GM21390 (cell line): ENCODE data around the gene GRB2.
"Not testable (repeated sequence)": the region's sequence is repeated elsewhere in the genome, so short reads cannot be mapped to it uniquely, and the experiment has no call there.

ENCODE experiments used
- ATAC-seq: cut with Tn5 transposase; IDR thresholded peaks from one replicate; pipeline ENCODE4 v1.9.1; 2021; ENCODE audit not compliant: unreplicated experiment

Gene GRB2

DNA sequence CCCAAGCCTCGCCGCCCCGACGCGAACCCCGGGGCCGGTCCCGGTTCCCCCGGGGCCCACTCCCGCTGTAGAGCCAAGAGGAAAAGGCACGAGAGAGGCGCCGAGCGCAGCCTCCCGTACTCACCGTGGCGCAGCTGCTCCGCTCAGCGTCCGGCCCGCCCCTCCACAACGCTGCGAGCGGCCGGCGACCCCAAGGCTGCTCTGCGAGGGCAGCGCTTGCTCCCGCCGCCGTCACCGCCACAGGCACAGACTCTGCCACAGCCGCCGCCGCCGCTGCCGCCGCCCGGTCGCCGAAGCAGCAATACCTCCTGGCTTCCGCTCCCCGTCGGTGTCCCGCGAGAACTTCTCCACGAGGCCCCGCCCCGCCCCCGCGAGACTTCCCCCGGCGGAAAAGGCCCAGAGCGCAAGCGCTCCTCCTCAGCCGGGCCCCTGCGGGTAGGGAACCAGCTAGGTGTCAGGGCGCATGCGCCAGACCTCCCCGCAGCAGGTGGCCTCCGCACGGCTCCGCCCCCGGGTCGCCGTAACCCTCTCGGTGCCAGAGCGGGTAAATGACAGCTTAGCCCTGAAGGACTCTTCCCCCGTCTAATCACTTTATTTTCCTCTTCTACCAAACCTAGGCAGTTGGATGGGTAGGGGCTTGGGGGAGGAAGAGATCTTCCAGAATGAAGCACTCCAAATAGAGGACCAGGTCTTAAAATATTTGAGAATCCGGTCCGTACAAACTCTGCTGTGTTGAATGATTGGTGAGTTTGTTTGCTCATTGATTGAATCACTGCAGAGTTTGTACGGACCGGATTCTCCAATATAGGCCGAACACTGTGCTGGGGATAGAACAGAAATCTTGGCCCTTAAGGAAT is at the start of gene GRB2:
TSS of gene GRB2 (minus strand) at position 314 of the 857 bp plus-strand sequence. CDS start 12,050 bp downstream, outside the sequence.
- ATAC-seq: peak; percentile 70

GRCh38 chr17:75454672-75455071 is 49.2 kb upstream of the GRB2 start:
- not testable (repeated sequence) for ATAC-seq

DNA sequence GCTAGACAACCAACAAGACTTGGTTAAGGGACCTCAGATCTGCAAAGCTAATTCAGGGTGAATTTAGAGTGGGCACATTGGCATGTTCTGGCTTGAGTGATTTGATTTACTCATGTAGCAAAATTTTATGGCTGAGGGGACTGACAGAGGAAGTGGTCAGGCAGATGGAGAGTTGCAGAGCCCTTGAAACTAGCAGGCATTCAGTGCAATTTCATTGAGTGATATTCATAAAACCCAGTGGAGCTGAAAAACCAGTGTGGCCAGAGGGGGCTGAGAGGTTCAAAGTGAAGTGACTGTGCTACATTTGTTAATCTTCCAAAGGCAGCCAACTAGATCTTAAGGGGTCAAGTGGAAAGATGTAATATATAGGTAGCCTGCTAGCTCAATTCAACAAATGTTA is 48.7 kb upstream of the GRB2 start:
- ATAC-seq: no peak

DNA sequence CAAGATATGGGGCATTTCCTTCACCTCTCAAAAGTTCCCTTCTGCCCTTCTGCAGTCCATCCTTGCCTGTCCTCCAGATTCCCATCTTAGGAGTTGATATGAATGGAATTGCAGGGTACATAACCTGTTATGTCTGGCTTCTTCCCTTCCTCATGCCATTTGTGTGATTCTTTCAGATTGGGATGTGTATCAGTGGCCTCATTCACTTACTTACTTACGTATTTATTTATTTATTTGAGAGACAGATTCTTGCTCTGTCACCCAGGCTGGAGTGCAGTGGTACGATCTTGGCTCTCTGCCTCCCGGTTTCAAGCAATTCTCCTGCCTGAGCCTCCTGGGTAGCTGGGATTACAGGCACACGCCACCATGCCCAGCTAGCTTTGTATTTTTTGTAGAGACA is 44.8 kb upstream of the GRB2 start:
- ATAC-seq: no peak

GRCh38 chr17:75447951-75448856 is 42.7 kb upstream of the GRB2 start:
- ATAC-seq: no peak

DNA sequence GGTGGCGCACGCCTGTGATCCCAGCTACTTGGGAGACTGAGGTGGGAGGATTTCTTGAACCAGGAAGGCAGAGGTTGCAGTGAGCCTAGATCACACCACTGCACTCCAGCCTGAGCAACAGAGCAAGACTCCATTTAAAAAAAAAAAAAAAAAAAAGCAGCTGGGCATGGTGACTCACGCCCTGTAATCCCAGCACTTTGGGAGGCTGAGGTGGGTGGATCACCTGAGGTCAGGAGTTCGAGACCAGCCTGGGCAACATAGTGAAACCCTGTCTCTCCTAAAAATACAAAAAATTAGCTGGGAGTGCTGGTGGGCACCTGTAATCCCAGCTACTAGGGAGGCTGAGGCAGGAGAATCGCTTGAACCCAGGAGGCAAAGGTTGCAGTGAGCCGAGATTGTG is 40.4 kb upstream of the GRB2 start:
- not testable (repeated sequence) for ATAC-seq

GRCh38 chr17:75445296-75445695 is 39.8 kb upstream of the GRB2 start:
- no peak for ATAC-seq

- no peak for ATAC-seq
These were observed 37.0 kb upstream of the GRB2 start for GRCh38 chr17:75442168-75443103.

- no peak for ATAC-seq
These were observed 35.4 kb upstream of the GRB2 start for GRCh38 chr17:75440738-75441448.

DNA sequence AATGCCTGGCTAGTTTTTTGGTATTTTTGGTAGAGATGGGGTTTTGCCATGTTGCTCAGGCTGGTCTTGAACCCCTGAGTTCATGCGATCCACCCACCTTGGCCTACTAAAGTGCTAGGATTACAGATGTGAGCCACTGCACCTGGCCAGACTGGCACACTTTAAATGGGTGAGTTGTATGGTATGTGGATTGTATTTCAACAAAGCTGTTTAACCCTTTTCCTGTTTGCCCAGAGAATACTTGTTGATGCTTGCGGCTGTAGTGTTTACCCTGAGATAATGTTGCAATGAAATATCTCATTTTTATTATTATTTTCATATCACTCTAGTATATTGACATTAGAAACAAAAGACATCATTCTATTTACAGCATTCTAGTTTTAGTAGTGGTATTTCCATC is 33.8 kb upstream of the GRB2 start:
- ATAC-seq: no peak

GRCh38 chr17:75437404-75437803 is 31.9 kb upstream of the GRB2 start:
- not testable (repeated sequence) for ATAC-seq

DNA sequence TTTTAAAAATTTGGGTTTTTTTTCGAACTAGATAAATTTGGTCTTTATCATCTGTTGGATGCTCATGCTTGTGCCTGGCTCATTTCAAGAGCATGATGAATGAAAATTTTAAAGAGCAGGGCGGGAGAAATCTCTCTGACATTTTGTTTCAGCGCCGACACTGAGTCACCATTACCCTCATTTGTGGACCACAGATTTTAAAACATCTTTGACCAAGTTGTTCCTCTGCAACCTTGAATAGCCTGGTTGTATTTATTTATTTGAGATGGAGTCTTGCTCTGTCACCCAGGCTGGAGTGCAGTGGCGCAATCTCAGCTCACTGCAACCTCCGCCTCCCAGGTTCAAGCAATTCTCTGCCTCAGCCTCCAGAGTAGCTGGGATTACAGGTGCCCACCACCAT is 29.0 kb upstream of the GRB2 start:
- not testable (repeated sequence) for ATAC-seq

DNA sequence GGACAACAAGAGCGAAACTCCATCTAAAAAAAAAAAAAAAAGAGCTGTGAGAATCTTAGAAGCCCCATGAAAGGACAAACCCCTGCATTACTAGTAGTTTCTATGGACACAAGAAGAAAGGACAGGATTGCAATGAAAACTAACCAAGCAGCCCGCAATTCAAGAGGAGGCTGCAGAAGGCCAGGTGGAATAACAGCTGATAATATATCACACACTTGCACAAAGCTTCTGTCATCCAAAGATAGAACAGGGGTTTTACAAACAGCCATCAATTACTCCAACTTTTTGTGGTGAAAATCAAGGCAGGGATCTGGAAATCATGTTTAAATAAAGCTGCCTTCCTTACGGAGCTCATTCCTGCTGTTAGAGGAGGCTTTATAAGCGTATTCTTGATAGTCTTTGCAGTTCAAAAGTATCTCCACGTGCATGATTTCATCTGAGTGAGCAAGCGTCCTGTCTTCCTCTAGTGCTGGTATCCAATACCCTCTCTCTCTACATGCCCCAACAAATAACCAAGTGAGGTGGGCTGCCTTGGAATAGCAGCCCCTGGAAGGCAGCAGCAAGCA is 27.8 kb upstream of the GRB2 start:
- no peak for ATAC-seq

GRCh38 chr17:75430159-75430974 is 24.9 kb upstream of the GRB2 start:
- ATAC-seq: no peak

- no peak for ATAC-seq
These were observed 23.3 kb upstream of the GRB2 start for GRCh38 chr17:75428543-75429469.

DNA sequence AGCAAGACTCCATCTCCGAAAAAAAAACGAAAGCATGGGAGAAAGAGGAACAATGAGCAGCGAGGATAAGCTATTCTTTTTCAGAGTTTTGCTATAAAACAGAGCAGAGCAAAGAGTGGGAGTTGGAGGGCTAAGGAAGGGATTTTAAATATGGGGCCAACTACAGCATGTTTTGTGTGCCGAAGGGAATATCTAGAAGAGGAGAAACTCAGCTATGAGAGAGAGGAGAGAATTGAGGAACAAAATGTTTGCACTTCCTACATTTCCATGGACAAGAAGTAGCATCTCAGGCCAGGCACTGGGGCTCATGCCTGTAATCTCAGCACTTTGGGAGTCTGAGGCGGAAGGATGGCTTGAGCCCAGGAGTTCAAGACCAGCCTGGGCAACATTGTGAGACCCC is 13.1 kb upstream of the GRB2 start:
- ATAC-seq: no peak

- no peak for ATAC-seq
These were observed 11.6 kb upstream of the GRB2 start for GRCh38 chr17:75417054-75417580.

- no peak for ATAC-seq
These were observed 10.5 kb upstream of the GRB2 start for GRCh38 chr17:75416006-75416405.
